GM18867 (cell line): ENCODE data around the gene TEAD3.
"Not testable (repeated sequence)": the region's sequence is repeated elsewhere in the genome, so short reads cannot be mapped to it uniquely, and the experiment has no call there.

Experiments
- ATAC-seq: cut with Tn5 transposase; IDR thresholded peaks from one replicate; pipeline ENCODE4 v1.9.1; 2021; ENCODE audit warnings: mild to moderate bottlenecking, moderate library complexity; ENCODE audit not compliant: unreplicated experiment

Gene TEAD3

DNA sequence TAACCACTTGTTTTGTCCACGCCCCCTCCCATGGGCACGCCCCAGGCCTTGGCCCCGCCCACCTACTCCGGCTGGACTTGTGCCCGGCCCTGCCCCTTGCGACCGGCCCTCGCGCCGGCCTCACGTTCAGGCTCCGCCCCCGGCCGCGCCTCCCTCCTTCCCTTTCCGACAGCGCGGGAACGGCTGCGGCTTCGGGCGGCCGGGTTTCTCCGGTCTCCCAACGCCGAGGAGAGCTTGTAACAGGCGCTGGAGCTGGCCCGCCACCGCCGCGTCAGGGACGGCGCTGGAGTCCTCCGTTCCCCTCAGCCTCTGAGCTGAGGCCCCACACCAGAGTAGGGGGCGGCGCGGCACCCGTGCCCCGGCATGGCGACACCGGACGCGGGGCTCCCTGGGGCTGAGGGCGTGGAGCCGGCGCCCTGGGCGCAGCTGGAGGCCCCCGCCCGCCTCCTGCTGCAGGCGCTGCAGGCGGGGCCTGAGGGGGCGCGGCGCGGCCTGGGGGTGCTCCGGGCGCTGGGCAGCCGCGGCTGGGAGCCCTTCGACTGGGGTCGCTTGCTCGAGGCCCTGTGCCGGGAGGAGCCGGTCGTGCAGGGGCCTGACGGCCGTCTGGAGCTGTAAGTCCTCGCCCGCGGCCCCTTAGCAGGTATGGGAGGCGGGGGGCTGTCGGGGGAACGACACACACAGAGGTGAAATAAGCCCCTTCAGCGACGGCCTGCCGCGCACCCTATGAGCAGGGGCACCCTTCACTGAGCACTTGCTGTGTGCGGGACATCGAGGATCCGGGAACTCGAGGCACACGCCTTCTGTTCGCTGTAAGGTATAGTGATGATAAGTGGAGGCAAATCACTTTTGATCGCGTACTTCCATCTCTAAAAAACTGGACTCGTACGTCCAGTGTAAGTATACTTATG is 44.4 kb downstream of the TEAD3 start, which contains the start of gene FANCE:
Gene FANCE (plus strand): TSS at position 156 of the 908 bp plus-strand sequence. CDS start 208 bp downstream, at position 364.
- ATAC-seq: peak; percentile 91

DNA sequence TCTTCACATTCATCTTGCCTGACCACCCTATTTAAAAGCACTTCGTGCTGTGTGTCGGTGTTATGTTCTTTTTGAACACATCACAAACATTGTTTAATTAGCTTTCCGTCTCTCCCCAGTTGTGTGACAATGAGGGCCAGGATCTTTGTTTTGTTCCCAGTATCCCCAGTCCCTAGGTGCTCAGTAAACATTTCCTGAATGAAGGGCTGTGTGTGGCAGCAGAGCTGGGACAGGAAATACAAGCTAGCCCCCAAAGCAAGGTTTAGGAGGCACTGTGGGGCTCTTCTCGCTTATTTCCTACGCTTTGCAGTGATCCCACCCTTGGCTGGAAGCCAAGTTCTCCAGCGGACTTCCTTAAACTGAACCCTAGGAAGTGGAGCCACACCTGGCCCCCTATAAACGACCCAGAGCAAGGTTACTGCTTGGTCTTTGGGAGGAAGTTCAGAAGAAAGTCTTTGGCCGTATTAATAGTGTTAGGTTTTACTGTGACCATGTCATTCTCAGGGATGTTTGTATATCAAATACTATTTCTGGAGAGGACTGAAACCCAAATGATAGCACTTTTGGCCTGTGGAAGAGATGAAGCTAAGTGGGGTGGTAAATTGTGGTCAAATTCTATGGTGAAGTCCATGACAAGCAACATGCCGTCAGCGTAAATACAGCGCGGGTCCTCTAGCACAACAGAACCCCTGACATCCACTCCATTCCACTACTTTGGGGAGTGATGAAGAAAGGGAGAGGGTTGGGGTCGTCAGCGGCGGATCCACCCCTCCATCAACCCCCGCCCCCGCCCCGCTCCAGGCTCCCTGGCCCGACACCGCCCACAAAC is 45.3 kb downstream of the TEAD3 start:
- no peak for ATAC-seq

DNA sequence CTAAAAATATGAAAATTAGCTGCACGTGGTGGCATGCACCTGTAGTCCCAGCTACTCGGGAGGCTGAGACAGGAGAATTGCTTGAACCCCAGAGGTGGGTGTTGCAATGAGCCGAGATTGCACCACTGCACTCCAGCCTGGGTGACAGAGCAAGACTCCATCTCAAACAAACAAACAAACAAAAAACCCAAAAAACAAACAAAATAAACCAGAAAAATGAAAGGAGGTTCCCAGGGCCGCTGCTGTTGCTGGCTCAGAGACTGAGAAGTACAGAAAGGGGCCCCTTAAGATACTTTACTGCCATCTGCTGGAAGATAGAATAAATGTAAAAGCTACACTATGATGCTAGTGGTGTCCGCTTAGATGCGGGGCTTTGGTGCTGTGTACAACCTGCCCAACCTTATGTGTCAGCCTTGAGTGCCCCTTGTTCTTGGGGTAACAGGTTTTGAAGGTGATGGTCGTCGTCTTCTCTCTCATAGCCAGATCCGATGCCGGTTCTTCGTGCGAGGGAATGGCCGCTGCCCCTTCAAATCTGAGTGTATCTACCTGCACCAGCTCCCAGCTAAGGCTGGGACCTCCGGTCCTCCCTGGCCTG is 47.5 kb downstream of the TEAD3 start:
- ATAC-seq: no peak

DNA sequence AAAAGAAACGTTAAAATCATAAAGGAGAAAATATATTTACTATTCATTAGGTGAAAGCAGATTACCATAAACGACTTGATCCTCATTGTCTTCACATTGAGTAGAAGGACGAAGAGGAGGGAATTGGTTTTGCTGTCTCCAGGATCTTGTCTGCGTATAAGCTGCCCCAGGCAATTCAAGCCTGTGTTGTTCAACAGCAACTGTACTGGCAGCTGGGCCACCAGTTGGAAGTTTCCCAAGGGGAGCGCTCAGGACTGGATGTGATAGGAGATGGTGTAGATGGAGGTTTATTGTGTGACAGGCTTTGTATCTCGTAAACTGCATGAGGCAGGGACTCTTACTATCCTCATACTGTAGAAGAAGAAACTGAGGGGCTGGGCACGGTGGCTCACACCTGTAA is 48.7 kb downstream of the TEAD3 start:
- ATAC-seq: no peak

DNA sequence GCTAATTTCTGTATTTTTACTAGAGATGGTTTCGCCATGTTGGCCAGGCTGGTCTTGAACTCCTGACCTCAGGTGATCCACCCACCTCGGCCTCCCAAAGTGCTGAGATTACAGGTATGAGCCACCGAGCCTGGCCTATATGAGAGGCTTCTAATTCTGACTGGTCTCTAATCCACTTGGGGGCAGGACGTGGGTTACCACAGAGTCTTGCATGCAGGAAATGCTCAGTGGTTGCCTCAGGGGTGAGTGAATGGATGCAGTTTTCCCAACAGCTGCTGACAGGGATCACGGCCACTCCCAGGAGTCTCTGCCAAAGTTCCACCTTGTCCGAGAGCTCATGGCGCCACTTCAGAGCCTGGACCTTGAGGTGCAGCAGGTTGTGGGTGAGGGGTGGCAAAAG is 51.2 kb downstream of the TEAD3 start:
- ATAC-seq: no peak

DNA sequence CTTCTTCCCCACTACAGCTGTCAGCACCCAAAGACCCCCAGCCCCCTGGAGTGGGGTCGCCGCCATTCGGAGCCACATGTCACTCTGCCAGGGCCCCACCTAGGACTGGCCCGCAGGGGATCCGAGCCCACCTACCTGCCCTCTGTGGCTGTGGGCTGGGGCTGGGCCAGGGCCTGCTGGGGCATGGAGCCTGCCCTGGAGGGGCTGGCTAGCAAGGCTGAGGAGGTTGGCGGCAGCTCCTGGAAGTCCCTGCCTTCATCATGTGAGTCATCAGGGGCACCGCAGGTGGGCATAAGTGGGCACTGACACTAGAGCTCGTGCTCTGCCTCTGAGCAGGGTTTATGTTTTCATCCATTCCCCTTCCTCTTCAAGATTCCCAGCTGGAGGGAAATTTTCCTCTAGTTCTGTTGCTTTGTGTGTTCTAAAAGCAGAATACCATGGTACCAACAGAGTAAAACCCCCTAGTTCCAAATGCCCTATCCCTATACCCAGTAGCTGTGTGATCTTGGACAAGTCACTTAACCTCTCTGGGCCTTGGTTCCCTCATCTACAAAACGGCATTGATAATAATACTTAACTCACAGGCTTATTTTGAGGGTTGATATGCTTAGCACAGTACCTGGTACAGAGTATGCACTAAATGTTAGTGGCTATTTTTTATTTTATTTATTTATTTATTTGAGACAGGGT is 53.4 kb downstream of the TEAD3 start:
- ATAC-seq: no peak

DNA sequence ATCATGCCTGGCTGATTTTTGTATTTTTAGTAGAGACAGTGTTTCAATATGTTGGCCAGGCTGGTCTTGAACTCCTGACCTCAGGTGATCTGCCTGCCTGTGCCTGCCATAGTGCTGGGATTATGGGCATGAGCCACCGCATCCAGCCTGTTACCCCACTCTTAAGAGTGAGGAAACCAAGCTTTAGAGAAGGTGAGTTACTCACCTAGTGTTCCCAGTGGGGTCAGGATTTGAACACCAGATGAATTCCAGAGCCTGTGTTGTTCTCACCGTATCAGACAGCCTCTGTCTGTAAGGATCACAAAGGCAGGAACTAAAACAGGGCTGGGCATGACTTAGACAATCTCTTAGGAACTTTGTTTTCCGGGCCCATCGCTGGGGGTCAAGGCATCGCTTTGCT is 54.2 kb downstream of the TEAD3 start:
- ATAC-seq: no peak

DNA sequence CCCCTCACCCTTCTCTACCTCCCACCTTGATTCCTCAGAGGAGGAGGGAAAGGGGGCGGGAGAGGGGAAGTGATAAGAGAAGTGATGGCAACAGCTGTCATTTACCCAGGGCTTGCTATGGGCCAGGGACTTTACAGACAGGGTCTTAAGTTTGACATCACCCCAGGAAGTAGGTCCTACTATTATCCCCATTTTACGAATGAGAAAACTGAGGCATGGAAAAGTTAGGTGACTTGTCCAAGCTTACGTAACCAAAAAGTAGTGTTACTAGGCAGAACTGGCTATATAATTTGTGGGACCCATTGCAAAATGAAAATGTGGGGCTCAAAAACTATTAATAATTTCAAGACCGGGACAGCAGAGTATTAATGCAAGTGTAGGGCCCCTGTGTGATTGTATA is 55.2 kb downstream of the TEAD3 start:
- ATAC-seq: no peak

DNA sequence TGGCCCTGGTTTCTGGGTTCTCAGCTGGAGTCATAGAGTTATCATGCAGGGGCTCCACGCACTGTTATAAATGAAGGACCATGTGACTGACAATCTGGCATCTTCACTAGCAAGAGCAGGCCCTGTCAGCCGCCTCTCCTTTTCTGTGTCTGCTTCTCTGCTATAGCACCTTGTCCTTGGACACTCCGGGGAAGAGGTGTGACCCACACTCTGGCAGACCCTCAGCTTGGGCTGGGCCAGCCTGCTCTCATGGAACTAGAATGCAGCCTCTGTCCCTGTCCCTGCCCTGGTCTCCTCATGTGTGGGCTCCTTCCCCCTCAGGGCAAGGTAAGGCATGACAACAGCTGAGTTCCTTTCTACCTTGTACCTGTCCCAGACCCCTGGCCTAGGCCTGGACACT is 55.7 kb downstream of the TEAD3 start:
- no peak for ATAC-seq

DNA sequence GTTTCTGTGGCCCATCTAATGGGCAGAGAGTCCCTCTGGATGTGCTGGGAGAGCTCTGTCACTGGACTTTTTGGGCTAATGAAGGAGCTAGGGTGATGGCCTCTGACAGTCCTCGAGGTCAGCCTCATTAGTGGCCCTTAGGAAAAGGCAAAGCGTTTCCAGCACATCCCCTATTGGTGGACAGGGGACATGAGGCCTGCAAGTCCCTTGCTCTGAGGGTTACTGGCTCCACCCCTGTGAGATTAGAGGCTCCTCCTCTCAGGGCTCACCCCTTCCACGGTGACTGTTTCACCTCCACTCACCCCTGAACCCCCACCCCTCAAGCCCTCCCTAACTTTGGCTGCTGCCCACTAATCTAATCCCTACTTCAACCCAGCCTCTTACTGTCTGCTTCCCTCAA is 57.6 kb downstream of the TEAD3 start:
- ATAC-seq: no peak

DNA sequence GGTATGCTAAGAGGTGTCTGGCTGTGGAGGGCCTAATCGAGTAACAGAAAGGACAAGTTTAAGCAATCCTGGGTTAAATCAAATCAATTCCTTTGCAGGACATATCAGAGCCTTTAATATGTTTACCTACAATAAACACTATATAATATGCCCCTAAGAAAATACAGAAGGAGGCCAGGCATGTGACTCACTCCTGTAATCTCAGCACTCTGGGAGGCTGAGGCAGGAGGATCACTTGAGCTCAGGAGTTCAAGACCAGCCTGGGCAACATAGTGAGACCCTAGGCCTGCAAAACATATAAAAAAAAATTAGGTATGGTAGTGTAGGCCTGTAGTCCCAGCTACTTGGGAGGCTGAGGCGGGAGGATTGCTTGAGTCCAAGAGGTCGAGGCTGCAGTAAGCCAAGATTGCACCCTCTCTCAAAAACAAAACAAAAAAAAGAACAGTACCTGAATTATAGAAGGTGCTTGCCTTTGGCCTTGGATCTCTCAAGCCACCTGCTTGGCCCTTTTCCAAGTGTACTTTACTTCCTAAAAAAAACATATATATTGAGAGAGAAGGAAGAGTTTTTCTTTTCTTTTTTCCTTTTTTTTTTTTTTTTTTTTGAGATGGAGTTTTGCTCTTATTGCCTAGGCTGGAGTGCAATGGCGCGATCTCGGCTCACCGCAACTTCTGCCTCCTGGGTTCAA is 58.4 kb downstream of the TEAD3 start:
- ATAC-seq: not testable (repeated sequence)

DNA sequence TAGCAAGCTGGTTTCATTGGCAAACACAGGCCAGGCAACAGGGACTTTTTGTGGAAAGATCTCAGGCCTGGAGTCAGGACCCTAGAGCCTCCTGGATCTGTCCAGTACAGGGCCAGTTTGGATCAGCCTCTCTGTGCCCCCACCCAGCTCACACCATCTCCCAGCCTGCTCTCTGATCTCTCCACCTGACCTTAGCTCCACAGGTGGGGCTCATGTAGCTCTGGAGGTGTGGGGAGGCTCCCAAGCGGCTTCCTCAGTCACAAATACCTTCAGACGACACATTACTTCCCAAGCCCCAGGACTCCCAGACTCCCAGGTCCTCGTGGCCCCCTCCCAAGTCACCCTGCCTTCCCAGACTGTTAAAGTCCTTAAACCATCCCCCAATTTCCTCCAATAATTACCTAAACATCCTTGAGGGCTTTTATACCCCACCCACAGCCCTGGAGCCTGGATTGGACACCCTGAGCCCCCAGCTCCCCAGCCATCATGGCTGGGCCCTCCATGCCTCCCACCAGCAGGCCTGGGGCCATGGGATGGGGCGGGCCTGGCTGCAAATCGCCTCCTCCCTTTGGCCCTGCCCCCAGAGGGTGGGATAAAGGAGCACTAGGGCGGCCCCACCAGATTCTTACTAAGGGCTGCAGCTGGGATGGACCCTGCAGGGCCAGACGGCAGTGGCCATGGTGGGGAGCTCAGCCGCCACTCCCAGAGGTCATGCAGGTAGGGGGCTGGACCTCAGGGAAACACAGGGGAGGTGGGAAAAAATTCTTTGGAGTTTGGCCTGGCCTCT is 60.6 kb downstream of the TEAD3 start:
- ATAC-seq: no peak

DNA sequence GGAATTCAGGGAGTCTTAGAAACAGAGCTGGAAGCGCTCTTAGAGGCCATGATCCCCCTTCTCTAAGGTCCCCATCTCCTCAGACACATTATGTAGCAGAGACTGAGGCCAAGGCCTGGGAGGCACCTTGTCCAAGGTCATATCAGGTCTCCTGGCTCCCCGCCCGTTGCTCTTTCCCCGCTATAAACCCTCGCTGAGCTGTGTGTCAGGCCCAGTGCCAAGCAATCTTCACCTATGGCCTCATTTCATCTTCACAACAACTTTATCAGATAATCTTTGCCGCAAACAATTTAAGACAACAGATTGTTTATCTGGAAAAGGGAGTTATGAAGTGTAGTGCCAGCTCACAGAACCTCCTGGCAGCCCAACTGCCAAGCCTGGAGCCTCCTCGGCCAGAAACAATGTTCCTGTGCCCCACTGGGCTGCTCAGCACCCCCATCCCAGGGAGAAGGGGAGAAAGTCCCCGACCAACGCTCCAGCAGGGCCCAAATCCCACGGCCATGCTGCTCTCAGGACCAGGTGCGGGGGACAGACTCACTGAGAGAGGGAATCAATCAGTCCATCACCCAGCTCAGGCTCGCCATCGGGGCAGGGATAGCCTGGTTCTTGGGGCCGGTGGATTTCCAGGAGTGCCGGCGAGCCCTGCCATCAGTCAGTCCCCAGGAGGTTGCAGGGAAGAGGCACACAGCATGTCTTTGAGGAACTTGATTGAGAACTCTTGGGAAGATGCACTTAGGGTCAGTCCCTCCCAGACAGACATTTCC is 61.6 kb downstream of the TEAD3 start:
- ATAC-seq: no peak

DNA sequence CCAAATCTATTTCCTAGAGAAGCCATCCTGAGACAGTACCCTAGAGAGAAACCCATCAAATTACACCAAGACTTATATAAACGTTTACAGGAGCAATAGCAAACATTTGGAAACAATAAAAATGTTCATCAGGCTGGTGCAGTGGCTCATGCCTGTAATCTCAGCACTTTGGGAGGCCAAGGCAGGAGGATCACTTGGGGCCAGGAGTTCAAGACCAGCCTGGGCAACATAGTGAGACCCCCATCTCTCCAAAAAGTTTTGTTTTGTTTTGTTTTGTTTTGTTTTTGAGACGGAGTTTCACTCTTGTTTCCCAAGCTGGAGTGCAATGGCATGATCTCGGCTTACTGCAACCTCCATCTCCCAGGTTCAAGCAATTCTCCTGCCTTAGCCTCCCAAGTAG is 64.2 kb downstream of the TEAD3 start:
- not testable (repeated sequence) for ATAC-seq

DNA sequence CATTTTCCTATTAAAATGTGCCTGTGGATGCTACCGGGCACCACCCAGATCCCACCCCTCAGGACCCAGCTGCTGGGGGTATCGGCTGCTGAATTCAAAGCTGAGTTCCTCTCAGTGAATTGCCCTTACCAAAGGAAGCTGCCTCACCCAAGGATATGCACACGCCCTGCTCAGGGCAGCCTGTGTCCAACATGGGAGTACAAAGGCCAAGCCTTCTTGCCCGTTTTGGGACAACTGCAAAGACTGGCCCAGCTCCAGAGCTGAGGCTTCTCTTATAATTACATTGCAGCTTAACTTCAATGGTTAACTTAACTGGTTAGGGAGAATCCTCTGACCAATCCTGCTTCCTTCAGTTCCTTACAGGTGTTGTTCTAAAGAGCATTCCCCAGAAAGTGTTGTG is 64.6 kb downstream of the TEAD3 start:
- no peak for ATAC-seq

DNA sequence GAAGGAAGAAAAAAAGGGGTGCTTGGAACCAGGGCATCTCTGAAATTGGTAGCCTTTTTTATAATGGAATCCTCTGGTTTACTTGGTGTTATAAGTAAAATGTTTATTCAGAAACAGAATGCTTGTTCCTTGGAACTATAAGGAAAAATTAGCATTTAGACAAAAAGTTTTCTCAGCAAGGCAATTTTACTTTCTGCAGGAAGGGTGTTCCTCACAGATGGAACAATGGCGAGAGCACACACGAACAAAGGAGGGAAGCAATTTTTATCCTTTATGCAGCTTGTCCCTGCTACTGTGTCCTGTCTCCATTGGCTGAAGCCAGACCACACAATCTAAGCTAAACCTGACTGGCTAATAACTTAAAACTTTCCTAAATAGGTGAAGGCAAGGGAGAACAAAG is 67.4 kb downstream of the TEAD3 start:
- no peak for ATAC-seq

DNA sequence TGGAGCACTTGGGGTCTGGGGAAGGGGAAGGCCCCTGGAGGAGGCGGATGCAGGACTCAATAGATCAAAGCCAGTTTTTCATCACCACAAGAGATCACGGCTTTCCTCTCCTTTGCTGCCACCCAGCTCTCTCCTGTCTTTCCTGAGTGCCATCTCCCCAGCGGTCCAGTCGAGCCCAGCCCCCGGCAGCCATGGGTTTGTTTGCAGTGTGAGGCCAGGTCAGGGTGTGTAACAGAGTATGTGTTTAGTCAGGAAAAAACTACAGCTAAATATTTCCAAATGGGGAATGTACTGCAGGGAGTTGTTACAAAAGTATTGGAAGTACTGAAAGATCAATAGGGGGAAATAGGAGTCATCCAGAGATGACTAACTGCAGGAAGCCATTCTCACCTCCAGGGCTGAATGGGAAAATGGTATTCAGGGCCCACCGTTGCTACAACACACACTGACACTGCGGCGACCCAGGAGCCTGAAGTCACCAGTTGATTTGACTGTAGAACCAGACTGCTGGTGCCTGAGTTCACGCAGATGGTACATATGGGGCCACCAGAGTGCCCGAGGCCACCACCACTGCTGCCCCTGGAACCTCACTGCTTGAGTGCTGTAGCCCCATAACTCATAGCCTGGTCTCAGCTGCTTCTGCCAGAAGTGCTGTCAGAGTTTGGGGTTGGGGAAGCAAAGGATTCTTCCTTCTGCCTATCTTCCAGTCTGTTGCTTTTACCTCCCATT is 68.3 kb downstream of the TEAD3 start:
- no peak for ATAC-seq

DNA sequence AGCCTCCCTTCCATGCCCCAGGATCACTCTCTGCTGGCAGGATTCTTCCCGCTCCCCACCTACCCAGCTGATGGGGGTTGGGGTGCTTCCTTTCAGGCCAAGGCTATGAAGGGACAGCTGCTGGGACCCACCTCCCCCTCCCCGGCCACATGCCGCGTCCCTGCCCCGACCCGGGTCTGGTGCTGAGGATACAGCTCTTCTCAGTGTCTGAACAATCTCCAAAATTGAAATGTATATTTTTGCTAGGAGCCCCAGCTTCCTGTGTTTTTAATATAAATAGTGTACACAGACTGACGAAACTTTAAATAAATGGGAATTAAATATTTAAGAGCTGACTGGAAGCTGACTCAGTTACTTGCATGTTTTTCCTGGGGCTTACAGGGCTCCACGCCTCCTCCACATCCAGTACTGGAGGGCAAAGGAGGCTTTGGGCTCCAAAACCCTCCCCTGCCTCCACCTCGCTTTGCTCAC is 69.0 kb downstream of the TEAD3 start:
- no peak for ATAC-seq
